KBM-7 (cell line): ENCODE results near the gene FASTKD3.
A peak's percentile ranks its signal among the peaks of the same experiment; 100 is the strongest.

ENCODE experiments used
- DNase-seq: peaks from one replicate; pipeline ENCODE4 v3.0.0-alpha.2; 2015
- in situ Hi-C: fragments of 300-500 bp; cut with MboI; formaldehyde crosslinking; loops from 2 replicates; pipeline ENCODE4 v1.14.3; 2020; ENCODE audit warnings: low sequenced_read_pairs, low pct_unique_long_range_greater_than_20kb, mixed read lengths

The FASTKD3 gene

DNA sequence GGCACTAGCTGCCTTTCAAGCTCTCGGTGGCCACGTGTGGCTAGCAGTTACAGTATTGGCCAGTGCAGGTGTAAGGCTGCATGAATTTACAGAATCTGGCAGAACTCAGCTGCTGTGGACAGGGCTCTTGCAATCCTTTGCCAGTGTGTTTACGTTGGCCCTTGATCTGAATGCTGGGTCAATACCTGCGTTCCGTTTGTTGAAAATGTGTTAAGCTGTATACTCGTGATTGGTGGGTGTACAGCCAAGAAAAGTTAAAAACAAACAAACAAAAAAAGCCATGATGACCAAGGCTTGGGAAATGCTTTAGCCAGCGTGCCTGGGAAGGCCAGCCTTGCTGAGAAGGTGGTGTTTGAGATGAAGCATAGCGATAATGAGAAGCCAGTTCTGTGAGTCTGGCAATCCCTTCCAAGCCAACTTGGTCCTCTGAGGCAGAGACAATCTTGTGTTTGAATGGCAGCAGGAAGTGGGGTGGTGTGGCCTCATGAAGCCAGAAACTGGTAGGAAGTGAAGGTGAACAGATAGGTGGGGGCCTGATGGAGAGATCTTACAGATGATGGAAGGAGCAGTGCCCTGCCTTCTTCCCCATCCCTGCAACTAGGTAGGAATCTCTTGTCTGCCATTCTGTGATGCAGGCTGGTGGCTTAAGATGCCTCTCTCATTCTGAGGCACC lies 17.1 kb downstream of the FASTKD3 start:
- no peak for DNase-seq
- in situ Hi-C loops: no loop called here

DNA sequence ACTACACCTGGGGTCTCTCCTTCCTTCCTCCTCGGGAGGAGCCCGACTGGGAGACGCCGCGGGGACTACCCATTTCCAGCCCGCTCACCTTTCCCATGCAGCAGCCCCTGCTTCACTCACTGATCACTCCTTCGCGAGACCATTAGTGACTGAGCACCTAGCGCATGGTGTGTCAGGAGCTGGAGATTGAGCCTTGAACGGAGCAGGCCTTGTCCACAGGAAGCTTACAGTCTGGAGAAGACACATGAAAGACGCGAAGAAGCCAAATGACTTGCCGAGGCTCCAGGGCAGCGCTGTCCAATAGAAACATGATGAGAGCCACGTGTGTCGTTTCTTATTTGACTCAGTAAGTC lies 17.6 kb downstream of the FASTKD3 start:
- DNase-seq: no peak
- in situ Hi-C loops: no loop called here

DNA sequence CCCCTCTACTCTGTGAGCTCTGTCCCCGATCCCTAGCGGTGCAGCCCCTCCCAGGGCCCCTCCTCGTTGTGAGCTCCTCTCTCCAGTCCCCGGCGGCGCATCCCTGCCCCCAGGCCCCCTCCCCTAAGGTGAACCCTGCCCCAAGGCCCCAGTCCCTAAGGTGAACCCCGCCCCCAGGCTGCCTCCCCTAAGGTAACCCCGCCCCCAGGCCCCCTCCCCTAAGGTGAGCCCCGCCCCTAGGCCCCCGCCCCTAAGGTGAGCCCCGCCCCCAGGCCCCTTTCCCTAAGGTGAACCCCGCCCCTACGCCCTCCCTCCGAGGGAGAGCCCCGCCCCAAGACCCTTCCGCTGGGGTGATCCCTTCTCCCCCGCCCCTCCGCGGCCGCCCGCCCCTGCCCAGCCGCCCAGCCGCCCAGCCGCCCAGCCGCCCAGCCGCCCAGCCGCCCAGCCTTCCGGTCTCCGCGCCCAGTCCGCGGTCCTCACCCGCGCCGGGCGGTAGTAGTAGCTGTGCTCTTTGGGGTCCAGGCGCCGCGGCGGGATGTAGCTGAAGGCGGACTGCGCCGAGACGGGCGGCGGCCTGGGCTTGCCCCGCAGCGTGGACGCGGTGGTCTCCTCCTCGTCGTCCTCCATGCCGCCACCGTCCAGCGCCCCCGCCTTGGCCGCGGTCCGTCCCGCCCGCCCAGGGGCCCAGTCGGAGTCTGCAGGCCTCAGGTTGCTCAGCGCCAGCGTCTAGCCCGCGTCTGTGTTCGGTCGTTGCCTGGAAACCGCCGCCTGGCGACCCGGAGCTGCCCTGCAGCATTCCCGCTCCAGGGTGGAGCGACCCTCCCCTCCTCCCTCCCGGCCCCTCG lies 18.2 kb downstream of the FASTKD3 start, which contains the start of gene CFAP90:
TSS of gene CFAP90 (minus strand) at position 739 of the 845 bp plus-strand sequence. CDS start at position 627, 112 bp downstream.
- in situ Hi-C loops: no loop called here
- DNase-seq: peak; percentile 44

DNA sequence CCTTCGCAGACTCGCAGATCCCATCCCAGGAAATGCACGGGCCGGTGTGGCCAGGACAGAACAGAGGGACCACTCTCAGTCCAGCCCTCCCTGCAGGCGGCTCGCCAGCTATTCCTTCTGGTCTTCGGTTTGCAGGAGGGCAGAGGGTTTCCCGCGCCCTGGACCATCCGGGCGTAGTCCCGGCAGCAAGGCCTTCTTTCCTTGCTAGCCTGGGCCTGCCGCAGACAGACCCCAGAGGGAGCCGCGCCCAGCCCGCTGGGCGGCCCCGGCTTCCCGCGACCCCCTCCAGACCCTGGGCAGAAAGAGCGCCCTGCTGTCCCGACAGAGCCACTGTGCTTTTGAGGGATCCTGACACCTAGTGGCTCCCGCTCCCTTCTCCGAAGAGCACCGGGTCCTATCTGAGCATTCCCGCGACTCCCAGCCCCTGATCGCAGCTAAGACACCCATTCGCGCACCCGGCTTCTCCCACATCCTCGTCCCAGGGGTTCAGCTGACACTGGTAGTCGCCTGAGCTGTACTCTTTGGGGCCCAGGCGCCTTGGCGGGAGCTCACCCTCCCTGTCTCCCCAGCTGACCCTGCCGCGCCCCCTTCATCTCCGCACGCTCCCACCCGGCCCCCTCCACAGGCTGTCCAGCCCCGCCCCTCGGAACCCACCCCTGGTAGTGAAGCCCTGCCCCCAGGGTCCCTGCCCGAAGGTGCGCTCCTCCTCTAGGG lies 19.0 kb downstream of the FASTKD3 start:
- DNase-seq: no peak
- in situ Hi-C loops: no loop called here

DNA sequence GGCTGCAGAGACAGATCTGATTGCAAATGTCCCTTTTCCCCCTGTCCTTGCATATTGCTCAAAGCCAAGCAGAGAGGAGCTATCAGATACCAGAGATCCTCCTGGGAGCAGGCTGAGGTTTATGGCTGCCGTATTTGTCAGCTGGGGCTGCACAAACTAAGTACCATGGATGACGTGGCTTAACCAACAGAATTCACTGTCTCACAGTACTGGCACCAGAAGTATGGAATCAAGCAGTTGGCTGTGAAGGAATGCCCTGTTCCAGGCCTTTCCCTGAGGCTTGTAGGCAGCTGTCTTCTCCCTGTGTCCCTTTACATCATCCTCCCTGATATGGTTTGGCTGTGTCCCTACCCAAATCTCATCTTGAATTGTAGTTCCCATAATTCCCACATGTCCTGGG lies 20.5 kb downstream of the FASTKD3 start:
- no peak for DNase-seq
- in situ Hi-C loops: no loop called here

DNA sequence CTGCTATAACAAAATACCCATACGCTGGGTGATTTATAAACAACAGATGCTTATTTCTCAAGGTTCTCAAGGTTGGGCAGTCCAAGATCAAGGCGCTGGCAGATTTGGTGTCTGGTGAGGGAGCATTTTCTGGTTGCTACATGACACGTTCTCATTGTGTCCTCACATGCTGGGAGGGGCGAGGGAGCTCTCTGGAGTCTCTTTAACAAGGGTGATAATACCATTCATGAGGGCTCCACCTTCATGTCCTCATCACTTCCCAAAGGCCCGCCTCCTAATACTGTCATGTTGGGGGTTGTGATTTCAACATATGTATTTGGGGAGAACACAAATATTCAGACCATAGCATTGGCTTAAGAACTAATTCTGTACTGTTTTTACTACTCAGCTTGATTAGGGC lies 22.5 kb downstream of the FASTKD3 start:
- in situ Hi-C loops: no loop called here
- no peak for DNase-seq

DNA sequence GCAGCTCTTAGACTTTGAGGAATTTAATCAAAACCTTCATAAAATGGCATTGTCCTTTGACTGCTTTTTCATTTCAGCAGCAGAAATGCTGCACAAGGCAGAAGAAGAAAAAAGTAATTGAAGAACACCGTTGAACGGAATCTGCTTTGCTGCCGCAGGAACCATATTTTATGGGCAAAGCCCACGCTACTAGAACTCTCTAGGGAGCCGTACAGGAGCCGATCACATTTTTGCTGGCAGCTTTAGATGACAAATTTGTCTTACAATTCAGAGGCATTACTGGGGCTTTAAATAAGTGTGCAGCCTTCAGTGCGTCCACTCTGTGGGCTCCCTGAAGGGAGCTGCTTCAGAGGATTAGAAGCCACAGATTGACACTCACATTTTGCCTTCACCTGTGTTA lies 23.3 kb downstream of the FASTKD3 start:
- DNase-seq: no peak
- in situ Hi-C loops: no loop called here

DNA sequence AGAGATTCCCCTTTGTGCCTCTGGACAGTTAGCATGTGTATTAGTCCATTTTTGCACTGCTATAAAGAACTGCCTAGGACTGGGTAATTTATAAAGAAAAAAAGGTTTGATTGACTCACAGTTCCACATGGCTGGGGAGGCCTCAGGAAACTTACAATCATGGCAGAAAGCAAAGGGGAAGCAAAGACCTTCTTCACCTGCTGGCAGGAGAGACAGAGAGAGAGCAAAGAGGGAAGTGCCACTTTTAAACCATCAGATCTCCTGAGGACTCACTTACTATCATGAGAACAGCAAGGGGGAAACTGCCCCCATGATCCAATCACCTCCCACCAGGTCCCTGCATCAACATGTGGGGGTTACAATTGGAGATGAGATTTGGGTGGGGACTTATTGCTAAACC lies 23.9 kb downstream of the FASTKD3 start:
- peak; percentile 19 for DNase-seq
- in situ Hi-C loops: no loop called here

DNA sequence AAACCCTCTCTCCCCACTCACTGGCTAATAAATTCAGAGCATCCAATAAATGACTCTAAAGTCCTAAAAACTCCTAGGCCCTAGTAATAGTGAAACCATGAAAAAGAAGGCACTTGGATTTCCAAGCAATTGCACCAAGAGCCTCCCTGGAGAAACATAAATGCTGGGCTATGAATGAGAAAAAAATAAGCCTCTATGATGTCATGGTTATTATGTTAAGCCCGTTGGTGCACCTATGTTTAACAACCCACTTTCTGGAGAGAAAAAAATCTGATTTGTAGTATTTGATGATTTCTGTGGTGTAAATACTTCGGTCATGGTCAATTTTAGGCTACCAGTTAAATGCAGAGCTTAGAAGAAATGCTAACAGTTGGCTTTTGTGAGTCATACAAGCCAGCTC lies 26.3 kb downstream of the FASTKD3 start:
- in situ Hi-C loops: no loop called here
- no peak for DNase-seq

DNA sequence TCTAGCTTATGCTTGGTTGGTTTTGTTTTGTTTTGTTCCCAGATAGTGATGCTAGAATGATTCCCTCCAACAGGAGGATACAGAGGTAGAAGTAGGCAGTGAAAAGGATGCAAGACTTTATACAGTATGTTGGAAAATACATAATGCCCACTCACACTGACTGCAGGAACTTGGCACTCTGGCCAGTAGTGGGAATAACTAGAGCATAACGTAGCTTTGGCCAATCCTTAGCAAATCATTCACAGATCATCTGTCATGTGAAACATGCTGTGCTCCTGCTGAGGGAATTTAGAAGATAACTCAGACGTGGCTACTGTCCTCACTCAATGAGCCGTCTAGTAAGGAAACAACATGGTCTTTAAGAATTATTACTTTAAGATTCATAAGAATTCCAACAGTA lies 31.4 kb downstream of the FASTKD3 start:
- no peak for DNase-seq
- in situ Hi-C loops: no loop called here

DNA sequence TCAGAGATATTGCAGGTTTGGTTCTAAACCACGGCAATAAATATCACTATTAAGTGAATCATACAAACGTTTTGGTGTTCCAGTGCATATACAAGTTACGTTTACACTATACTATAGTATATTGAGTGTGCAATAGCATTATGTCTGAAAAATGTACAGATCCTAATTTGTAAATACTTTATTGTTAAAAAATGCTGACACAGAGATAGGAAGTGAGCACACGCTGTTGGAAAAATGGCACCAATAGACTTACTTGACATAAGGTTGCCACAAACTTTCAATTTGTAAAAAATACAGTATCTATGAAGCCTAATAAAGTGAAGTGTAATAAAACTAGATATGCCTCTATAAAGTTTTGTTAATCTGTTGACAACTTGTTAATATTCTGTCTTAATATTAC lies 33.8 kb downstream of the FASTKD3 start:
- no peak for DNase-seq
- in situ Hi-C loops: no loop called here

DNA sequence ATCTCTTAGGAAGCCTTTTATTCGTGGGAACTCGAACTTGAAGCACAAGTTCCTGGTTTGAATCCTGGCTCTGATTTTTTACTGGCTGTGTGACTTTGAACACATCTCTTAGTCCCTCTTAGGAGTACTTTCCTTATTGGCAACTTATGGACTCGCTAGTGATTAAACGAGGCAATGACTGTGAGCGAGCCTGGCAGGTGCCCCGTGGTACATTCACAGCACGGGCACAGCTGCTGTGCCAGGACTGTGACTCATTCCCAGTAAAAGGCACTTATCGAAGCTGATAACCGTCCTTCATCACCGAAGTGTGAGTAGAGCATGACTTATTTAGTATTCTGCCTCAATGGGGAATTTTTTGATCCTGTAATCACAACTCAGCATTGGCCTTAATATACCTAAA lies 40.6 kb downstream of the FASTKD3 start:
- in situ Hi-C loops: no loop called here
- DNase-seq: no peak

DNA sequence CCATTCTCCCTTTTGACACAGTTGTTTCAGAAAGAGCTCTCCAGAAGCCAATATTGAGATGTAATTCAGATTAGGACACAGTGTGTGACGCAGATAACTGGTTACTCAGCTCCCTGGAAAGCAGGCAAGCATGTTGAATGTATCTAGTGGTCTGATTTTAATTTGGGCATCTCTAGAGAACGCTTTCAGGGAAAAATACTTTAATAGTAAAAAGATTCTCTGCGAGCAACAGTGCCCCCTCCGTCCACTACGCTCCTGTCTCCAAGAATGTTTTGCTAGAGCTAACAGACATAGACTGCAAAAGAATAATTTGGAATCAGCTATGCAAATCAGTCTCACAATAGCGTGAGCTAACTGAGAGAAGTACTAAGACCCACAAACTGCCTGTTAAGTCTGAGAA lies 41.2 kb downstream of the FASTKD3 start:
- in situ Hi-C loops: no loop called here
- no peak for DNase-seq

DNA sequence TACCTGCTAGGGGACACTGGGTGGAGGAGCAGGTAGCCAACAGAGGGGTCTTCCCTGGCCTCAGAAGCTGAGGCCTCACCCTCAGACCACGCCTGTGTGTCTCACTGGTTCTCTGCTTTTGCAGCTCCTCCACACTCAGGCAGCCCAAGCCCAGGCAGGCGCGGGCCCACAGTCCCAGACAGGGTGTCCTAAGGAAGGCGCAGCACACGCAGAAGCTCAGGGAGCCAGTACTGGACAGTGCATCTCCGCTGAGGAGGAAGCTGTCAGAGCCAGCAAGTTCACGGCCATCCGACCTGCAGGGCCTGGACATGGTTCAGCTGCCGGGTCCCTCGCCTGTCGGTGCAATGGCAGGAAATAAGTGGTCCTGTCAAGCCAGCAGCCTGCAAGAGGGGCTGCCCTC lies 43.2 kb downstream of the FASTKD3 start:
- DNase-seq: no peak
- in situ Hi-C loops: no loop called here

DNA sequence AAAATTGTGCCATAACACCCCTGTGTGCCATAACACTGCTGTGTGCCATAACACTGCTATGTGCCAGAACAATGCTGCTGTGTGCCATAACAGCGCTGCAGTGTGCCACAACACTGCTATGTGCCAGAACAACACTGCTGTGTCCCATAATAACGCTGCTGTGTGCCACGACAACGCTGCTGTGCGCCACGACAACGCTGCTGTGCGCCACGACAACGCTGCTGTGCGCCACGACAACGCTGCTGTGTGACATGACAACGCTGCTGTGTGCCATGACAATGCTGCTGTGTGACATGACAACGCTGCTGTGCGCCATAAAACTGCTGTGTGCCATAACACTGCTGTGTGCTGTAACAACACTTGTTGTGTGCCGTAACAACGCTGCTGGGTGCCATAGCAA lies 43.8 kb downstream of the FASTKD3 start:
- DNase-seq: no peak

DNA sequence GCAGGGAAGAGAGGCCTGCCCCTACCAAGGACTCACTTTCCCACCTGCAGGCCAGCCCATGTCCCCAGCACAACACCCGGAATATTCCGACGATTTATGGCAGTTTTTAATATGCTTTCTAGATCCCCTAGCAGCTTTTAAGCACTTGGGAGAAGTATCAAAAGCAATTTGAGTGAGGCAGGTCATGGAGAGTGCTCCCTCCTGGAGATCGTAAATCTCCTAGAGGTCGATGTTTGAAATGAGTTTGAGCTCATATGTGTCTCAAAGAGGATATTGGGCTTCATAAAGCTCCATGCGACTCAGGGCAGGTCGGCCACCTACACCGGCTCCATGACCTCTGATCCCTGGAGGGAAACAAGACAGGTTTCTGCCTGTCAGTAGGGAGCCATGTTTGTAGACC lies 45.2 kb downstream of the FASTKD3 start:
- in situ Hi-C loops: no loop called here

More for the DNA sequence above, 43.8 kb downstream of the FASTKD3 start:
- in situ Hi-C loops: no loop called here

DNA sequence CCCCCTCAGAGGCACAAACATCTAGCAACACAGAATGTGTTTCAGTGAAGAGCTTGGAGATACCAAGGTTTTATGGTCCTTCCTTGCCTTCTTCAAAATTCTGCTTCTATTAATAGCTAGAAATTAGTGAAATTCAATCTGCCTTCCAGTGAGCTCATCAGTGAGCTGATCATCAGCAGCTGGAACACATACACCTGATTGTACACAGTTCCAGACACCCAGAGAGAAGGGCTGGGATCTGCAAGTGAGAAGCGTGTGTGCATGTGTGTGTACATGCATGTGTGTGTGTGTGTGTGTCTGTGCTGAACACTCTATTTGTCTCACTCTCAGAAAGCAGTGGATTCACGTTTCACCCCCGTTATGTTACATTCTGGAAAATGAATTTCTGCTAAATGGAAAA lies 46.4 kb downstream of the FASTKD3 start:
- in situ Hi-C loops: no loop called here
- no peak for DNase-seq

More for the DNA sequence above, 45.2 kb downstream of the FASTKD3 start:
- no peak for DNase-seq

DNA sequence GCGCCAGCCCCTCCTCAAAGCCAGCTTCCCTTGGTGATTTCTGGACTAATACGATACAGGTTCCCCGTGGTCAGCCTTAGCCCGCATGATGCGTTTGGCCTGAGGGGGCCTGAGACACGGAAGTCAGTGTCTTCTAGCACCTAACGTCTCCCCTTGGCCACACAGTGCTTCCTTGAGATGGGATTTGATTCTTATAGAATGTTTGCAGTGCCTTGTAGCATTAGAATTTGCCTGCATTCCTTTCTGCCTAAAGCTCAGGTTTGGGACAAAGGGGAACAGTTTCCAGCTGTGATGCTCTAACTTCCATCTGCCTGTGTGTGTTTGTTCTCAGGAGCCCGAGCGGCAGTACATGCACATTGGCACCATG lies 52.3 kb downstream of the FASTKD3 start:
- no peak for DNase-seq
- in situ Hi-C loops: no loop called here

DNA sequence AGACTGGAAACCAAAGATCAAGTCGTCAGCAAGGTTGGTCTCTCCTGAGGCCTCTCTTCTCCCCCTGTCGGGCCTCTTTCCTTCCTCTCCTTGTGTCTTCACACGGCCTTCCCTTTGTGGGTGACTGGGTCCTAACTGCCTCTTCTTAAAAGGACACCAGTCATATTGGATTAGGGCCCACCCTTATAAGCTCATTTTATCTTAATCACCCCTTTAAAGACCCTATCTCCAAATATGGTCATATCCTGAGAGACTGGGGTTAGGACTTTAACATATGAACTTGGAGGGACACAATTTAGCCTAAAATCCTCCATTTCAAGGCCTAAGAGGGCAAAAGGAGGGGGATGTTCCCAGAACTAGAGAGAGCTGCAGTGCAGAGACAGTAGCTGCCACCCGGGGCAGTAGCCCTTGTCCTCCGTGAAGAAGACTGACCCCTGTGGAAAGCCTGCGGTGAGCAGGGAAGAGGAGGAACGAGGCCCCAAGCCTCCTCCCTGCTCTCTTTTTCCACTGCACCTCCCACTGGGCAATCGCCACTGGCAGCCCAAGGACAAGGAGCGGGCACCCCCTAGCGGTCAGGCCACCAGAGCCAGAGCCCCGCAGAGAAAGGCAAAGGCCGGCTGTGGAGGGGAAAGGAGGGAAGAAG lies 52.8 kb downstream of the FASTKD3 start:
- in situ Hi-C loops: no loop called here
- peak; percentile 86 for DNase-seq

DNA sequence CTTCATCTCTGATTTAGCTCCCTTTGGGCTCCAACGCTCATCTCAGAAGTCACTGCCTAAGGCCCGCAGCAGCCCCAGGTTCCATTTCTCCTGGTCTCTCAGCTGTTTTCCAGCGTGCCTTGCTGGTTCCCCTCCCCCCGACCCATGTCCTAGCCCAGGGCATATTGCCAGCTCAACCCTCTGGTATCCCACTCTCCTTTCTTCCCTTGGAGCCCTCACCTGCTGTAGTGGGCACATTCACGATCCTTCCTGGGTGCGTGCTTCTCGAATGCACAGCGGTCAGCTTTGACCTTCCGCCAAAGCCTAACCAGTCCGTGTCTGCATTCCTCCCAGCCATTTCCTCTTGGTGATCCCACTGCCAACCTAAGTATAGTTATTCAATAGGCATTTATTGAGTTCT lies 54.0 kb downstream of the FASTKD3 start:
- in situ Hi-C loops: no loop called here
- DNase-seq: no peak
